Measurements from ENCODE around the gene ALDOC.
"Not testable (repeated sequence)": the region's sequence is repeated elsewhere in the genome, so short reads cannot be mapped to it uniquely, and the experiment has no call there.

The ALDOC gene

GRCh38 chr17:28578246-28579195 lies 1.8 kb upstream of the ALDOC start:
- Mint-ChIP-seq H3K27ac (no peak overlapping the region), H3K9me3 (no peaks in the 10 kb centered on the region), H3K27me3 (ENCODE audit: low read depth, poor library complexity) (no peaks in the 10 kb centered on the region), H3K36me3 (ENCODE audit: low read depth) (peaks cover 48% of the 10 kb centered on the region), H3K4me3 (no peak overlapping the region), H3K4me1 (peaks cover 14% of the 10 kb centered on the region)
- TF ChIP-seq CTCF (IDR thresholded peaks at IDR 0.05), result no peak
- DNase-seq, result no peak

GRCh38 chr17:28577466-28577824 lies 750 bp upstream of the ALDOC start:
- no peak for TF ChIP-seq CTCF (IDR thresholded peaks at IDR 0.05)
- Mint-ChIP-seq H3K4me3 (no peak overlapping the region), H3K4me1 (peaks cover 15% of the 10 kb centered on the region), H3K27ac (no peak overlapping the region), H3K27me3 (ENCODE audit: low read depth, poor library complexity) (peaks cover 9% of the 10 kb centered on the region), H3K36me3 (ENCODE audit: low read depth) (peaks cover 53% of the 10 kb centered on the region), H3K9me3 (no peaks in the 10 kb centered on the region)
- no peak for DNase-seq

- DNase-seq, H3K27ac Mint-ChIP-seq, H3K9me3 Mint-ChIP-seq: not testable (repeated sequence)
- Mint-ChIP-seq H3K36me3 (ENCODE audit: low read depth) (peaks cover 53% of the 10 kb centered on the region), H3K4me3 (peak overlapping the region; percentile 83), H3K27me3 (ENCODE audit: low read depth, poor library complexity) (peaks cover 12% of the 10 kb centered on the region), H3K4me1 (peaks cover 25% of the 10 kb centered on the region)
Observed at GRCh38 chr17:28576016-28576415, 679 bp downstream of the ALDOC start.

GRCh38 chr17:28575126-28575795 lies 1.4 kb downstream of the ALDOC start:
- Mint-ChIP-seq H3K27ac (no peak overlapping the region), H3K27me3 (ENCODE audit: low read depth, poor library complexity) (peaks cover 12% of the 10 kb centered on the region), H3K4me1 (peaks cover 31% of the 10 kb centered on the region), H3K4me3 (no peak overlapping the region), H3K36me3 (ENCODE audit: low read depth) (peaks cover 46% of the 10 kb centered on the region), H3K9me3 (no peaks in the 10 kb centered on the region)
- no peak for TF ChIP-seq CTCF (IDR thresholded peaks at IDR 0.05)
- no peak for DNase-seq

GRCh38 chr17:28574526-28574925 lies 2.2 kb downstream of the ALDOC start:
- Mint-ChIP-seq H3K36me3 (ENCODE audit: low read depth) (peaks cover 44% of the 10 kb centered on the region), H3K4me1 (peaks cover 39% of the 10 kb centered on the region), H3K4me3 (no peak overlapping the region), H3K9me3 (no peaks in the 10 kb centered on the region), H3K27me3 (ENCODE audit: low read depth, poor library complexity) (peaks cover 12% of the 10 kb centered on the region), H3K27ac (no peak overlapping the region)
- DNase-seq, result no peak
- TF ChIP-seq CTCF (IDR thresholded peaks at IDR 0.05), result no peak

- Mint-ChIP-seq H3K36me3 (ENCODE audit: low read depth) (peaks cover 42% of the 10 kb centered on the region), H3K27ac (no peak overlapping the region), H3K27me3 (ENCODE audit: low read depth, poor library complexity) (peaks cover 12% of the 10 kb centered on the region), H3K4me3 (no peak overlapping the region), H3K9me3 (no peaks in the 10 kb centered on the region), H3K4me1 (peaks cover 40% of the 10 kb centered on the region)
- no peak for TF ChIP-seq CTCF (IDR thresholded peaks at IDR 0.05)
- DNase-seq, result no peak
Observed at GRCh38 chr17:28573966-28574480, 2.7 kb downstream of the ALDOC start.

Data from nephron progenitor cell (in vitro differentiated cells).